CD14-positive monocyte (primary cell): ENCODE results near the gene TNFRSF9. TPM values are rescaled to one million over a fixed set of nuclear protein-coding genes. Genes with fewer than 3 reads are reported as not detected.

Experiments used
- DNase-seq, 3 donors: peaks; one replicate each; pipeline ENCODE4 v3.0.0-alpha.2; 2011 to 2022
- H2AFZ ChIP-seq: 2 replicates; pipeline ENCODE4 v1.6.0; 2012; ENCODE audit warnings: mild to moderate bottlenecking, low read depth, low read length, inconsistent platforms; ENCODE audit not compliant: insufficient read depth, poor library complexity, severe bottlenecking
- H3K27ac ChIP-seq, 2 donors: 1 replicate in 1 of 2; 2 replicates in 1 of 2; pipeline ENCODE4 v1.5.1; 2012 to 2013; ENCODE audit warnings: low read length in 2 of 2, control low read depth in 1 of 2, inconsistent platforms in 1 of 2, low read depth in 1 of 2, mild to moderate bottlenecking in 1 of 2
- H3K27me3 ChIP-seq, 2 donors: one replicate each; pipeline versions ENCODE4 v1.6.0 to v1.6.1; 2011 to 2013; ENCODE audit warnings: low read length in 2 of 2; ENCODE audit not compliant: control insufficient read depth in 2 of 2, insufficient read depth in 2 of 2
- H3K36me3 ChIP-seq, 2 donors: replicated peaks in 1 of 2; 1 replicate in 1 of 2; 2 replicates in 1 of 2; pipeline versions ENCODE4 v1.5.1 to v1.6.1; 2012 to 2013; ENCODE audit warnings: low read length in 2 of 2, control low read depth in 1 of 2, inconsistent platforms in 1 of 2, mild to moderate bottlenecking in 1 of 2; ENCODE audit not compliant: insufficient read depth in 2 of 2, control insufficient read depth in 1 of 2
- H3K4me1 ChIP-seq, 2 donors: 1 replicate in 1 of 2; 2 replicates in 1 of 2; pipeline versions ENCODE4 v1.5.1 to v1.6.1; 2012 to 2013; ENCODE audit warnings: low read length in 2 of 2, control low read depth in 1 of 2, inconsistent platforms in 1 of 2, mild to moderate bottlenecking in 1 of 2, moderate library complexity in 1 of 2; ENCODE audit not compliant: insufficient read depth in 2 of 2, control insufficient read depth in 1 of 2
- H3K4me2 ChIP-seq: replicated peaks from 2 replicates; pipeline ENCODE3; 2012; ENCODE audit warnings: low read length, moderate library complexity, mild to moderate bottlenecking; ENCODE audit not compliant: poor library complexity, severe bottlenecking; ENCODE audit errors: extremely low read depth
- H3K4me3 ChIP-seq, 3 experiments: fragments of 200-600 bp in 1 of 3; sonication (generic) in 1 of 3; replicated peaks in 1 of 3; 1 replicate in 2 of 3; 2 replicates in 1 of 3; pipeline ENCODE4 v1.5.1; 2011 to 2013; ENCODE audit warnings: low read length in 3 of 3, mild to moderate bottlenecking in 3 of 3, control low read depth in 2 of 3, low read depth in 2 of 3, inconsistent platforms in 1 of 3, moderate library complexity in 1 of 3
- H3K79me2 ChIP-seq: 2 replicates; pipeline ENCODE4 v1.6.0; 2012; ENCODE audit warnings: mild to moderate bottlenecking, control low read depth, inconsistent platforms, low read length, moderate library complexity; ENCODE audit not compliant: insufficient read depth
- H3K9ac ChIP-seq: 2 replicates; pipeline ENCODE4 v1.6.0; 2017; ENCODE audit warnings: low read length, mild to moderate bottlenecking; ENCODE audit not compliant: insufficient read depth, poor library complexity, severe bottlenecking
- H3K9me3 ChIP-seq, 2 donors: replicated peaks in 1 of 2; 1 replicate in 1 of 2; 2 replicates in 1 of 2; pipeline versions ENCODE4 v1.5.1 to v1.6.1; 2012 to 2013; ENCODE audit warnings: low read length in 2 of 2, control low read depth in 1 of 2; ENCODE audit not compliant: control insufficient read depth in 1 of 2, insufficient read depth in 1 of 2
- H4K20me1 ChIP-seq: 2 replicates; pipeline ENCODE4 v1.6.0; 2012; ENCODE audit warnings: mild to moderate bottlenecking, low read length, control low read depth, moderate library complexity; ENCODE audit not compliant: insufficient read depth
- H3K27ac Mint-ChIP-seq, 7 donors: one replicate each; pipeline ENCODE4 v1.8.0; 2020; ENCODE audit warnings: mild to moderate bottlenecking in 7 of 7, mixed read lengths in 7 of 7, moderate library complexity in 6 of 7, inconsistent platforms in 2 of 7
- H3K27me3 Mint-ChIP-seq, 3 donors: one replicate each; pipeline ENCODE4 v1.8.0; 2021 to 2022; ENCODE audit warnings: low read depth in 3 of 3, mild to moderate bottlenecking in 3 of 3, mixed read lengths in 3 of 3, moderate library complexity in 3 of 3, inconsistent platforms in 1 of 3
- H3K36me3 Mint-ChIP-seq, 2 donors: one replicate each; pipeline ENCODE4 v1.8.0; 2020; ENCODE audit warnings: mixed read lengths in 2 of 2, inconsistent platforms in 1 of 2, mild to moderate bottlenecking in 1 of 2
- H3K4me1 Mint-ChIP-seq: one replicate; pipeline ENCODE4 v1.8.0; 2020; ENCODE audit warnings: mild to moderate bottlenecking, mixed read lengths
- H3K4me3 Mint-ChIP-seq, 2 donors: one replicate each; pipeline ENCODE4 v1.8.0; 2020; ENCODE audit warnings: mild to moderate bottlenecking in 2 of 2, mixed read lengths in 2 of 2, moderate library complexity in 1 of 2
- H3K9me3 Mint-ChIP-seq, 7 donors: one replicate each; pipeline ENCODE4 v1.8.0; 2020 to 2022; ENCODE audit warnings: mixed read lengths in 7 of 7, mild to moderate bottlenecking in 6 of 7, moderate library complexity in 6 of 7, inconsistent platforms in 2 of 7
- CTCF ChIP-seq: fragments of 200-600 bp; IDR thresholded peaks from one replicate; pipeline ENCODE4 v1.8.0; 2022; ENCODE audit warnings: antibody characterized with exemption, mild to moderate bottlenecking
- WGBS: methylation state at CpG from one replicate; pipeline ENCODE4 v1.1.5; 2013; ENCODE audit warnings: missing lambda C conversion rate; ENCODE audit not compliant: insufficient coverage; 5-methylcytosine and 5-hydroxymethylcytosine counted together
- intact Hi-C, 2 donors: fragments of 100-400 bp; cut with micrococcal nuclease; formaldehyde crosslinking; loops; one replicate each; pipeline versions ENCODE4 v1.15.0 to v1.15.1; 2023
- polyA plus RNA-seq, 3 donors: library from polyadenylated mRNA; depleted of rRNA in 1 of 3; unstranded in 2 of 3; stranded (reverse) in 1 of 3; fragments of 300-500 nt in 2 of 3; fragments of >200 nt in 1 of 3; fragmentation: Illumina TruSeq in 2 of 3; gene quantifications; 1 replicate in 2 of 3; 2 replicates in 1 of 3; pipeline ENCODE4 v1.2.3, GENCODE V29; 2012 to 2021

Gene TNFRSF9
- polyA plus RNA-seq, 3 donors, result 1.1 to 2.6 (median 2.6) TPM

- TF ChIP-seq CTCF, result no peak
- no peaks in the 10 kb centered on the region for H3K36me3 Mint-ChIP-seq
Measured at GRCh38 chr1:7888248-7889081, 52.2 kb downstream of the TNFRSF9 start.

GRCh38 chr1:7886405-7886745 is 54.3 kb downstream of the TNFRSF9 start:
- H3K36me3 ChIP-seq, result no peaks in the 10 kb centered on the region
- no peak overlapping the region for H3K4me3 ChIP-seq
- peaks cover 7 to 14% (median 11%) of the 10 kb centered on the region in 3 donors for H3K27me3 Mint-ChIP-seq
- H3K4me3 Mint-ChIP-seq, result peak overlapping the region in 1 of 2 donors; percentile 23
- H3K79me2 ChIP-seq, result no peaks in the 10 kb centered on the region
- H3K36me3 Mint-ChIP-seq, result no peaks in the 10 kb centered on the region
- no peak overlapping the region for H3K9ac ChIP-seq
- no peak for TF ChIP-seq CTCF
- peak overlapping the region; percentile 21 for H3K4me2 ChIP-seq
- H3K4me1 ChIP-seq, result peaks cover 12% of the 10 kb centered on the region in 2 donors
- DNase-seq, result peak; percentile 31 to 64 (median 34)
- peaks cover 16% of the 10 kb centered on the region for H3K4me1 Mint-ChIP-seq
- no peaks in the 10 kb centered on the region for H4K20me1 ChIP-seq
- H2AFZ ChIP-seq, result no peak overlapping the region
- intact Hi-C loops, result no loop called here
- 3% methylated on average over 5 of the region's 7 CpGs for WGBS
- H3K27ac ChIP-seq, result no peak overlapping the region
- H3K27ac Mint-ChIP-seq, result peak overlapping the region in 2 of 7 donors; percentile 32 to 50
- H3K27me3 ChIP-seq, result peaks cover 0 to 5% of the 10 kb centered on the region in 2 donors
- H3K9me3 Mint-ChIP-seq, result peaks cover 3 to 11% (median 5%) of the 10 kb centered on the region in 7 donors
- H3K9me3 ChIP-seq, result peaks cover 0 to 4% of the 10 kb centered on the region in 2 donors

More at GRCh38 chr1:7888248-7889081, 52.2 kb downstream of the TNFRSF9 start:
- no peak overlapping the region for H3K4me3 ChIP-seq
- Mint-ChIP-seq H3K4me1 (peaks cover 16% of the 10 kb centered on the region), H3K4me3 (peak overlapping the region in 1 of 2 donors; percentile 17), H3K9me3 (peaks cover 3 to 11% (median 5%) of the 10 kb centered on the region in 7 donors), H3K27ac (no peak overlapping the region), H3K27me3 (peaks cover 7 to 20% (median 11%) of the 10 kb centered on the region in 3 donors)
- WGBS, result 86% methylated on average over 7 of the region's 9 CpGs
- no peak overlapping the region for H3K9ac ChIP-seq
- DNase-seq, result no peak
- peaks cover 0 to 4% of the 10 kb centered on the region in 2 donors for H3K9me3 ChIP-seq
- H3K4me2 ChIP-seq, result no peak overlapping the region
- H2AFZ ChIP-seq, result no peak overlapping the region
- H3K27ac ChIP-seq, result no peak overlapping the region
- intact Hi-C loops, result no loop called here
- peaks cover 12% of the 10 kb centered on the region in 2 donors for H3K4me1 ChIP-seq
- H3K36me3 ChIP-seq, result no peaks in the 10 kb centered on the region
- H4K20me1 ChIP-seq, result no peaks in the 10 kb centered on the region
- peaks cover 0 to 7% of the 10 kb centered on the region in 2 donors for H3K27me3 ChIP-seq
- H3K79me2 ChIP-seq, result no peaks in the 10 kb centered on the region
